Body of pancreas (tissue), 4 donors: ENCODE measurements around the gene PTPRN2. TPM values are rescaled to one million over a fixed set of nuclear protein-coding genes. Genes with fewer than 3 reads are reported as not detected.

Source experiments
- ATAC-seq: fragments of 150-250 bp; one replicate; pipeline ENCODE4 v1.9.1; 2016
- DNase-seq, 4 donors: peaks; one replicate each; pipeline ENCODE4 v3.0.0-alpha.2; 2019
- H3K27ac ChIP-seq, 4 donors: fragments of 200-600 bp; sonication (generic); 1 replicate in 3 of 4; 2 replicates in 1 of 4; pipeline versions ENCODE4 v1.5.1 to v1.6.1; 2016 to 2019; ENCODE audit warnings: mild to moderate bottlenecking in 1 of 4, mixed read lengths in 1 of 4, moderate library complexity in 1 of 4
- H3K27me3 ChIP-seq, 2 donors: fragments of 200-600 bp; sonication (generic); one replicate each; pipeline ENCODE4 v1.6.0; 2016; ENCODE audit warnings: mild to moderate bottlenecking in 1 of 2
- H3K36me3 ChIP-seq, 2 donors: fragments of 200-600 bp; sonication (generic); replicated peaks in 1 of 2; 2 replicates each; pipeline ENCODE4 v1.5.1; 2016; ENCODE audit warnings: low read depth in 2 of 2; ENCODE audit not compliant: insufficient read depth in 1 of 2
- H3K4me1 ChIP-seq: fragments of 200-600 bp; sonication (generic); one replicate; pipeline ENCODE4 v1.6.0; 2016
- H3K4me3 ChIP-seq, 2 donors: fragments of 200-600 bp; sonication (generic); 1 replicate in 1 of 2; 2 replicates in 1 of 2; pipeline ENCODE4 v1.5.1; 2016 to 2019
- H3K9me3 ChIP-seq, 3 donors: fragments of 200-600 bp; sonication (generic); 1 replicate in 2 of 3; 2 replicates in 1 of 3; pipeline ENCODE4 v1.5.1; 2016
- CTCF ChIP-seq, 7 experiments: fragments of 450-650 bp in 4 of 7; fragments of 200-600 bp in 3 of 7; sonication (generic) in 3 of 7; IDR thresholded peaks; one replicate each; pipeline ENCODE4 v1.5.1; 2016 to 2019; ENCODE audit warnings: antibody characterized with exemption in 7 of 7
- POLR2A ChIP-seq, 3 donors: fragments of 450-650 bp; IDR thresholded peaks; one replicate each; pipeline ENCODE4 v1.6.1; 2016; ENCODE audit warnings: antibody characterized with exemption in 3 of 3, mild to moderate bottlenecking in 2 of 3
- whole genome bisulfite sequencing, 2 donors: methylation state at CpG; one replicate each; pipeline ENCODE4 v1.1.5; 2017; 5-methylcytosine and 5-hydroxymethylcytosine counted together
- intact Hi-C: fragments of 100-400 bp; cut with DNase I; formaldehyde crosslinking; loops from one replicate; pipeline ENCODE4 v1.15.1; 2023
- total RNA-seq, 2 donors: library from RNA; depleted of rRNA; stranded (reverse); fragments of >200 nt; gene quantifications; one replicate each; pipeline ENCODE4 v1.1.0, GENCODE V29; 2016

PTPRN2 gene
- total RNA-seq, 2 donors from 2014 or later = 31.6 to 76.1 TPM

GRCh38 chr7:158141221-158141582 is 446.4 kb downstream of the PTPRN2 start:
- ATAC-seq (no peak), DNase-seq (no peak)
- no peak overlapping the region for H3K4me3 ChIP-seq
- no peak overlapping the region for H3K27ac ChIP-seq
- H3K4me1 ChIP-seq = no peaks in the 10 kb centered on the region
- 94 to 96% methylated on average over 17 of the region's 17 CpGs for WGBS, 2 donors
- intact Hi-C loops = no loop called here
- TF ChIP-seq POLR2A (IDR thresholded peaks at IDR 0.05) = no peak
- no peak for TF ChIP-seq CTCF (IDR thresholded peaks at IDR 0.05)
- no peaks in the 10 kb centered on the region for H3K36me3 ChIP-seq
- no peaks in the 10 kb centered on the region for H3K27me3 ChIP-seq
- no peaks in the 10 kb centered on the region for H3K9me3 ChIP-seq

GRCh38 chr7:158140538-158141220 is 446.9 kb downstream of the PTPRN2 start:
- Histone ChIP-seq H3K36me3 (no peaks in the 10 kb centered on the region), H3K9me3 (no peaks in the 10 kb centered on the region), H3K4me3 (no peak overlapping the region), H3K27ac (no peak overlapping the region), H3K4me1 (no peaks in the 10 kb centered on the region), H3K27me3 (no peaks in the 10 kb centered on the region)
- TF ChIP-seq POLR2A (IDR thresholded peaks at IDR 0.05) = no peak
- WGBS, 2 donors = 92% methylated on average over 31 of the region's 31 CpGs
- DNase-seq = no peak
- ATAC-seq = no peak
- intact Hi-C loops = no loop called here

GRCh38 chr7:158139499-158139898 is 448.1 kb downstream of the PTPRN2 start:
- Histone ChIP-seq H3K4me1 (no peaks in the 10 kb centered on the region), H3K36me3 (no peaks in the 10 kb centered on the region), H3K4me3 (no peak overlapping the region), H3K27ac (no peak overlapping the region), H3K27me3 (no peaks in the 10 kb centered on the region), H3K9me3 (no peaks in the 10 kb centered on the region)
- DNase-seq = no peak
- TF ChIP-seq POLR2A (IDR thresholded peaks at IDR 0.05) = no peak
- TF ChIP-seq CTCF (IDR thresholded peaks at IDR 0.05) = no peak
- no peak for ATAC-seq
- WGBS, 2 donors = 89 to 92% methylated on average over 10 of the region's 10 CpGs
- intact Hi-C loops = no loop called here

GRCh38 chr7:158138329-158138597 is 449.4 kb downstream of the PTPRN2 start:
- no peaks in the 10 kb centered on the region for H3K27me3 ChIP-seq
- H3K27ac ChIP-seq = no peak overlapping the region
- no peaks in the 10 kb centered on the region for H3K4me1 ChIP-seq
- no peaks in the 10 kb centered on the region for H3K9me3 ChIP-seq
- intact Hi-C loops = no loop called here
- TF ChIP-seq CTCF (IDR thresholded peaks at IDR 0.05) = no peak
- TF ChIP-seq POLR2A (IDR thresholded peaks at IDR 0.05) = no peak
- no peak overlapping the region for H3K4me3 ChIP-seq
- ATAC-seq (no peak), DNase-seq (no peak)
- 86% methylated on average over 9 of the region's 9 CpGs; no CpG with 5 or more reads in 1 of the 2 donors for WGBS, 2 donors
- no peaks in the 10 kb centered on the region for H3K36me3 ChIP-seq

GRCh38 chr7:158137516-158138328 is 449.9 kb downstream of the PTPRN2 start:
- DNase-seq (peak in 1 of 4 donors; percentile 7), ATAC-seq (no peak)
- intact Hi-C loops = no loop called here
- H3K4me1 ChIP-seq = no peaks in the 10 kb centered on the region
- no peaks in the 10 kb centered on the region for H3K27me3 ChIP-seq
- no peak overlapping the region for H3K4me3 ChIP-seq
- H3K9me3 ChIP-seq = no peaks in the 10 kb centered on the region
- no peak overlapping the region for H3K27ac ChIP-seq
- WGBS, 2 donors = 82 to 86% methylated on average over 12 to 18 of the region's 18 CpGs
- no peak for TF ChIP-seq POLR2A (IDR thresholded peaks at IDR 0.05)
- TF ChIP-seq CTCF (IDR thresholded peaks at IDR 0.05) = no peak
- H3K36me3 ChIP-seq = no peaks in the 10 kb centered on the region
